Nephron progenitor cell (in vitro differentiated cells): ENCODE results near the gene HIVEP3.

ENCODE experiments used
- DNase-seq: peaks from one replicate; pipeline ENCODE4 v3.0.0; 2021
- H3K27ac Mint-ChIP-seq: 2 replicates; pipeline ENCODE4 v1.8.0; 2021; ENCODE audit warnings: mild to moderate bottlenecking, moderate library complexity, mixed read lengths
- H3K27me3 Mint-ChIP-seq: 2 replicates; pipeline ENCODE4 v1.8.0; 2021; ENCODE audit warnings: mild to moderate bottlenecking, low read depth, mixed read lengths; ENCODE audit not compliant: poor library complexity
- H3K36me3 Mint-ChIP-seq: 2 replicates; pipeline ENCODE4 v1.8.0; 2021; ENCODE audit warnings: low read depth, mixed read lengths
- H3K4me1 Mint-ChIP-seq: 2 replicates; pipeline ENCODE4 v1.8.0; 2021; ENCODE audit warnings: mixed read lengths
- H3K4me3 Mint-ChIP-seq: 2 replicates; pipeline ENCODE4 v1.8.0; 2021; ENCODE audit warnings: mild to moderate bottlenecking, moderate library complexity, mixed read lengths
- H3K9me3 Mint-ChIP-seq: 2 replicates; pipeline ENCODE4 v1.8.0; 2021; ENCODE audit warnings: mild to moderate bottlenecking, moderate library complexity, mixed read lengths
- TF ChIP-seq, protein P1 (sequence below): fragments of 200-600 bp; sonication (generic); IDR thresholded peaks from 2 replicates; pipeline ENCODE4 v1.5.0; 2021; ENCODE audit warnings: antibody characterized with exemption

HIVEP3 gene

DNA sequence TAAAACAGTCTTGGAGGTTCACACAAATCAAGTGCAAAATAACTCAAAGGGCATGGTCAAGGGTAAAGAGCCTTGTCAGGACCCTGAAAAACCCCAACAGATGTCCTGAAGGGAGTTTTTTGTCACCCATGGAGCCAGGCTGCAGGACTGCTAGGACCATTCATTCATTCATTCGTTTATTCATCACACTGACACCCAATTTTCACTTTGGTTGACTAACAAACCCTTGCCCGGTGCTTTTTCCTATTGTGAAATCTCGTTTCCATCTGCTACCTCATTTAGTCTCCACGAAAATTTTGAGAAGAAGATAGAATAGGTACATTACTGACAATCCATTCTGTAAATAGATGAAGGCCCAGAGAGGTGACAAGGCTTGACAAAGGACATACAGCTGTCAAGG lies 216.0 kb downstream of the HIVEP3 start:
- Mint-ChIP-seq H3K27me3 (peaks cover 14% of the 10 kb centered on the region), H3K4me3 (no peak overlapping the region), H3K36me3 (no peaks in the 10 kb centered on the region), H3K27ac (no peak overlapping the region), H3K4me1 (peaks cover 7% of the 10 kb centered on the region), H3K9me3 (no peaks in the 10 kb centered on the region)
- TF ChIP-seq, protein P1, sequence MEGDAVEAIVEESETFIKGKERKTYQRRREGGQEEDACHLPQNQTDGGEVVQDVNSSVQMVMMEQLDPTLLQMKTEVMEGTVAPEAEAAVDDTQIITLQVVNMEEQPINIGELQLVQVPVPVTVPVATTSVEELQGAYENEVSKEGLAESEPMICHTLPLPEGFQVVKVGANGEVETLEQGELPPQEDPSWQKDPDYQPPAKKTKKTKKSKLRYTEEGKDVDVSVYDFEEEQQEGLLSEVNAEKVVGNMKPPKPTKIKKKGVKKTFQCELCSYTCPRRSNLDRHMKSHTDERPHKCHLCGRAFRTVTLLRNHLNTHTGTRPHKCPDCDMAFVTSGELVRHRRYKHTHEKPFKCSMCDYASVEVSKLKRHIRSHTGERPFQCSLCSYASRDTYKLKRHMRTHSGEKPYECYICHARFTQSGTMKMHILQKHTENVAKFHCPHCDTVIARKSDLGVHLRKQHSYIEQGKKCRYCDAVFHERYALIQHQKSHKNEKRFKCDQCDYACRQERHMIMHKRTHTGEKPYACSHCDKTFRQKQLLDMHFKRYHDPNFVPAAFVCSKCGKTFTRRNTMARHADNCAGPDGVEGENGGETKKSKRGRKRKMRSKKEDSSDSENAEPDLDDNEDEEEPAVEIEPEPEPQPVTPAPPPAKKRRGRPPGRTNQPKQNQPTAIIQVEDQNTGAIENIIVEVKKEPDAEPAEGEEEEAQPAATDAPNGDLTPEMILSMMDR = no peak
- DNase-seq = no peak

DNA sequence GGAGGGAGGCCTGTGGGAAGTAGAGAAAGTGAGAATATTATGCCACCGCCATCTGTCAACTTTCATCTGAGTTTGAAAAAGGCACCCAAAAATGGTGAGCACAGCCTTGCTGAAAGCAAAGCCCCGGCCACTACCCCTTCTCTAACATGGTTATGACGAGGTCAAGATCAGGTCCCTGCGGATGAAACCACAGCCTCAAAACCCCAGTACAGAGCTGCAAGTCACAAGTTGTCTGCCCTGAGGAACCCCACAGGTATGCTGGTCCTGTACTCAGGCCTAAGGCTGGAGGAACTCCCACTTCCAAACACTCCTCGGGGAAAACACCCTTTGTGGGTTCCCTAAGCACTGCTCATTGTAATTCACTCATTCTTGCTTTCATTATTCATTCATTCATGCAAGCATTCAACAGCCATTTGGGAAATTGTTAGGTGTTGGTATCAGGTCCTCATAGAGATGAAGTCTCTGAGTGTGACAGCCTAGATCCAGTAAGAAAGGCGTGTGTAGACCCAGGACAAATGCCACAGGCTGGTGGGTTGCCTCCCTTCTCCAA lies 217.7 kb downstream of the HIVEP3 start:
- H3K36me3 Mint-ChIP-seq = no peaks in the 10 kb centered on the region
- H3K9me3 Mint-ChIP-seq = no peaks in the 10 kb centered on the region
- no peak overlapping the region for H3K27ac Mint-ChIP-seq
- TF ChIP-seq, protein P1 = no peak
- H3K4me3 Mint-ChIP-seq = no peak overlapping the region
- H3K4me1 Mint-ChIP-seq = peaks cover 7% of the 10 kb centered on the region
- peaks cover 6% of the 10 kb centered on the region for H3K27me3 Mint-ChIP-seq
- DNase-seq = no peak

- TF ChIP-seq, protein P1 = no peak
- Mint-ChIP-seq H3K27ac (no peak overlapping the region), H3K9me3 (no peaks in the 10 kb centered on the region), H3K4me1 (peaks cover 7% of the 10 kb centered on the region), H3K36me3 (no peaks in the 10 kb centered on the region), H3K27me3 (peaks cover 6% of the 10 kb centered on the region), H3K4me3 (no peak overlapping the region)
- DNase-seq = no peak
Observed at GRCh38 chr1:41700581-41700980, 218.1 kb downstream of the HIVEP3 start.

DNA sequence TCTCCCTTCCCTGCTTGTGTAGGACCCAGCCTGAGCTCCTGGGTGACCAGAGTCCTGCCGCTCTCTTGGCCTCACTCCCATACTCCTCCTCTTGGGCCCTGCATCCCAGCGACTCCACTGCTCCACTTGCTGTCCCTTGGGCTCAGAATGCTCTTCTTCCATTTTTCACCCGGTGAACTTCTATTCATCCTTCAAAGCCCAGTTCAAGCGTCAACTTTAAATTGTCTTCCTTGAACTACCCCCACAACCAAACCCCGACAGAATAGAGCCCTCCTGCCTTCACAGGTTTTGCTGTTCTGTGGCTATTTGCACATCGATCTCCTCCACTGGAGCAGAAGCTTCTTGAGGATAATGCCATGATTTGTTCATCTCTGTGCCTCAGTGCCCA lies 218.9 kb downstream of the HIVEP3 start:
- no peak overlapping the region for H3K27ac Mint-ChIP-seq
- H3K36me3 Mint-ChIP-seq = no peaks in the 10 kb centered on the region
- no peak overlapping the region for H3K4me3 Mint-ChIP-seq
- TF ChIP-seq, protein P1 = no peak
- peaks cover 7% of the 10 kb centered on the region for H3K4me1 Mint-ChIP-seq
- no peak for DNase-seq
- no peaks in the 10 kb centered on the region for H3K9me3 Mint-ChIP-seq
- peaks cover 4% of the 10 kb centered on the region for H3K27me3 Mint-ChIP-seq

DNA sequence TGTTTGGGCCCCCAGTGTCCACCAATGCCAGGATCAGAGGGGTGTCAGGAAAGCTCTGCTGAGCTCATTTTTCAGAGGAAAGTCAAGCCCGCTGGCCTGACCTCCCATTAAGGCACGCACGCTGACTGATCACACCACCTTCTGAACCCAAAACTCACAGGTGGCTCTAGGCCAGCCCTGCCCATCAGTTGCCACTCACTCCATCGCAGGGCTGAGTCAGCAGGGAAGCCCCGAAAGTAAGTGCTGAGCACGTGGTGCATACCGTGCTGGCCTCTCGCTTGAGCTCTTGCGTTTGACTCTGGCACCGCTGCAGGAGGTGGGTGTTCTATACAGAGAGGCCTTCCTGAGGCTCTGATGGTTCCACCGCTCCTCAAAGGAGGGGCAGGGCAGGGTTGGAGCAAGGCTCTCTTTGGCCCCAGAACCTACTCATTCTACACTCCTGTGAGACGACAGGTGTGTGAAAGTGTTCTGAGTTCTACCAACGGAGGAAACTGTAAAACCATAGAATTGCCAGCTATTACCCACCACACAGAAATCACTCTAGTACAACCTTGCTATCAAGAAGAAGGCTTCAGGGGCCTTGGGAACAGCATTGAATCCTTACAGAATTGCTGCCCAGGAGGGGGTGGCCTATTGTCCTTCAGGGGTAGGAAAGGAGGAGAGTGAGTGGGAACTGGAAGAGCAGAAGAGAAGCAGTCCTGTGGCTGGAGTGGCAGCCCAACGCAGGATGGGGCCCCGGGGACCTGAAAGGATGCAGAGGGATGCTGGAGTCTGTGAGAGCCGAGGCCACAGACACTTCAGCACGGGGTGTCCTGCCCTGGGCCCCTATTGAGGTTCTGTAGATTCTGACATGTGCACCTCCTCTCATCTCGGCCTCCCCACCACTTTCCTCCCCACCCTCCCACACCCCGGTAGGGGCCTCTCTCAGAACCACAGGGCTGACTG lies 219.5 kb downstream of the HIVEP3 start:
- no peak overlapping the region for H3K27ac Mint-ChIP-seq
- no peaks in the 10 kb centered on the region for H3K36me3 Mint-ChIP-seq
- TF ChIP-seq, protein P1 = no peak
- DNase-seq = no peak
- no peak overlapping the region for H3K4me3 Mint-ChIP-seq
- H3K4me1 Mint-ChIP-seq = peaks cover 7% of the 10 kb centered on the region
- H3K27me3 Mint-ChIP-seq = peaks cover under 1% of the 10 kb centered on the region
- H3K9me3 Mint-ChIP-seq = no peaks in the 10 kb centered on the region

- no peak for DNase-seq
- H3K9me3 Mint-ChIP-seq = no peaks in the 10 kb centered on the region
- no peaks in the 10 kb centered on the region for H3K36me3 Mint-ChIP-seq
- peaks cover 7% of the 10 kb centered on the region for H3K4me1 Mint-ChIP-seq
- TF ChIP-seq, protein P1 = no peak
- no peak overlapping the region for H3K4me3 Mint-ChIP-seq
- peaks cover 6% of the 10 kb centered on the region for H3K27me3 Mint-ChIP-seq
- no peak overlapping the region for H3K27ac Mint-ChIP-seq
Observed at GRCh38 chr1:41696381-41696780, 222.3 kb downstream of the HIVEP3 start.
